HG02759 (cell line): ENCODE data around the gene ZNF17.

Source experiments
- ATAC-seq: cut with Tn5 transposase; IDR thresholded peaks from one replicate; pipeline ENCODE4 v1.9.1; 2021; ENCODE audit warnings: mild to moderate bottlenecking, moderate library complexity; ENCODE audit not compliant: unreplicated experiment

The ZNF17 gene

GRCh38 chr19:57421037-57421436, 10.1 kb downstream of the ZNF17 start:
- ATAC-seq = no peak

- peak; percentile 16 for ATAC-seq
Measured at GRCh38 chr19:57434386-57435061, 23.6 kb downstream of the ZNF17 start.

- peak; percentile 98 for ATAC-seq
Measured at GRCh38 chr19:57435062-57435978, 24.4 kb downstream of the ZNF17 start, which contains the start of gene ZNF749. Gene ZNF749, plus strand, starts transcription at chr19:57435325. Its CDS starts 254 bp downstream, at chr19:57435579.

- ATAC-seq = no peak
Measured at GRCh38 chr19:57436417-57436816, 25.5 kb downstream of the ZNF17 start.

- ATAC-seq = no peak
Measured at GRCh38 chr19:57437931-57438330, 27.0 kb downstream of the ZNF17 start.

GRCh38 chr19:57438925-57439324, 28.0 kb downstream of the ZNF17 start:
- no peak for ATAC-seq

GRCh38 chr19:57441979-57442752, 31.2 kb downstream of the ZNF17 start:
- no peak for ATAC-seq

- ATAC-seq = no peak
Measured at GRCh38 chr19:57443121-57443696, 32.2 kb downstream of the ZNF17 start.

GRCh38 chr19:57452307-57452706, 41.3 kb downstream of the ZNF17 start:
- no peak for ATAC-seq

- no peak for ATAC-seq
Measured at GRCh38 chr19:57465680-57466381, 54.9 kb downstream of the ZNF17 start.

GRCh38 chr19:57466489-57466888, 55.5 kb downstream of the ZNF17 start:
- no peak for ATAC-seq
